Airway epithelial cell (primary cell): Measurements from ENCODE around the gene LIPH. TPM values are rescaled to one million over a fixed set of nuclear protein-coding genes. Genes with fewer than 3 reads are reported as not detected.

Experiments used
- total RNA-seq: library from RNA; depleted of rRNA; stranded (reverse); fragments of >200 nt; gene quantifications from 2 replicates; pipeline ENCODE4 v1.2.3, GENCODE V29; 2015

Gene LIPH
- 3.4 and 9.6 TPM in 2 replicates for total RNA-seq

DNA sequence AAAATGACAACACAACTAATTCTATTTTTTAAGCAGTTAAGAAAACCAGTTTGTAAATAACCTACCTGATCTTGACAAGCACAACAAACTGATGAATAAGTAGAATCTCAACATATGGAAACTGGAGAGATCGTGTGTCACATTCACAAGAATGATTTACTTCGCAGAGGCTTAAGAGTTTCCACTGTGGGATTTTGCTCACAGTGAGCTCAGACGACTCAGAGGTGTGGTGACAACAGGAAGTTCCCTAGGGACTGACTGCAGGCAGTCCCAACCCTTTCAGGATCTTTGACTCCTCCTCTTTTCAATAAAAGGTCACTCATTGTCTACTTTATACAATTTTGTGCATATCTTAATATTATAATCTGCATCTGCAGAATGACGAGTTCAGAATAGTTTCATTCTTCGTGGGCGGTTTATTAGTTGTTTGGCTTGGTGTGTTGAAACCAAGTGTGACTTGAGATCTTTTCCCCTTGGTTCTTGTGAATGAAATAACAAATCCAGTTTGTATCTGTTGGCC, at the start of gene LIPH:
Gene LIPH, minus strand, starts transcription at position 231 of the 520 bp plus-strand sequence. Its CDS starts 117 bp downstream, at position 114.

DNA sequence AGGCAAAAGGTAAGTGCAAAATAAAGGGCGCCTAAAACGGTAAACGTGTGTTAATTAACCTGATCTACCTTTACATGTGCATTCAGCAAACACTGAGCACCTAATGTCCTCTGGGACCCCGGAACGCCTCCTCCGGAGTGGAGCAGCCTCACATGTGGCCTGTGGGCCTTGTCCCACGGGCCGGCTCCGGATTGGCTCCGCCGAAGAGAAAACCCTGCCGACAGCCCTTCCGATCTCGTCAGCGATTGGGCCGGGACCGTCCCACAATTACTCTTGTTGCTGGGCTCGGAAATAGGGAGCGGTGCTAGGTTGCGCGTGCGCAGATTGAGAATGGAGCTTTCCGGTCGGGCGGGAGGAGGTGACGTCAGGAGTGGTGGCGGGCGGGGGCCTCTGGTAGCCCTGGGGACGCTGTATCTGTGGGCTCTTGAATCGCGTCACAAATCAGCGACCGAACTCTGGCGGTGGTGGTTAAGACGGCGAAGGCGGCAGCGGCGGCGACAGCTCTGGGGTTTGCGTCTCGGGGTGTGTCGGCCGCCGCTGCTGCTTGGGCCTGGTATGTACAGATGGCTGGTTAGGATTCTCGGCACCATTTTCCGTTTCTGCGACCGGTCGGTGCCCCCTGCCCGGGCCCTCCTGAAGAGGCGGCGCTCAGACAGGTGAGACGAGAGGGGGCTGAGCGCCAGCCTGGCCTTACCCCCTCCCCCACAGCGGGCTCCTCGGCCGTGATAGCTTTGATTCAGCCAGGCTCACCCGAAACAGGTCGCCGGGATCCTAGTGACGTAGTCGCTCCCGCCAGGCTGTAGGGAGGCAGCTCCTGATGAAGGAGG, 33.7 kb upstream of the LIPH start, which contains the start of gene SENP2:
Gene SENP2, plus strand, starts transcription at position 437 of the 827 bp plus-strand sequence. Its CDS starts 119 bp downstream, at position 556.

DNA sequence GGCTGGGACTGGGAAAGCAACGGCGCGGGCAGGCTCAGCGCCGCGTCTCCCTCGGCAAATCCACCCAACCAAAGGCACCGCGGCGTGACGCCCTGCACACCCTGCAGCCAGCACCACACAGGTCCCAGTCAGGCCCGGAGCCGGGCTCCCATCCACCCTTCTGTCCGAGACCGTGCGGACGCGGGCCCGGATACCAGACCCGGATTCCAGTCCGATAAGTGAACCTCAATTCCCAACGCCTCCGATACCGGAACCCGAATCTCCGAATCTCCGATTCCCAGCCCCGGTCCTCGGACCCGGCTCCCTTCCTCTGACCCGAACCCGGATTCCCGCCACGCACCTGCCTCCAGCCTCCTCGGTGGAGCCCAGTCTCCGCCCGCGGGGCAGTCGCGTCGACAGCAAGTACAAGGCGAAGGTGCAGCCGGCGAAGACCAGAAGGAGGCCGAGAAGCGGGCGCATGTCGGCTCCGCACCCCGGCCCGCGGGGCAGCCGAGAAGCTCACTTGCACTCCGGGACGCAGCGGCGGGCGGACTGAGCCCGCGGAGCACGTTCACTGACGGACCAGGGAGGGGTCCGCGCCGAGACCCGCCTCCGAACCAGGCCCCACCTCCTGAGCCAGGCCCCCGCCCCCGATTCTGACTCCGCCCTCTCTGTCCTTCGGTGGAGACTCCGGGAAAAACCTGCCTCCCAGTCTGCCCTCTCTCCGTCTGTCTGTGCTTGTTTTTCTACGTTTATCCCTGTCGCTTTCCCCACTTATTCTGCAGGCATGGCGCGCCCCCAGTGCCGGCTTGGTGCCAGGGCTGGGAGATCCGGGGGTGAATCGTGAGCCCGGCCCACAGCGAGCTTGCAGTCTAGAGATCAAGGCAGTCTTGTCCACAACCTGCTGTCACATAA, 53.6 kb downstream of the LIPH start, which contains the start of gene TMEM41A:
Gene TMEM41A, minus strand, starts transcription at position 533 of the 894 bp plus-strand sequence. Its CDS starts 74 bp downstream, at position 459.

Other genes with a start within 250 kb of the LIPH start
- gene MAP3K13, start 189.5 kb downstream of the LIPH start, total RNA-seq, result 19.0 and 21.9 TPM in 2 replicates
- gene TMEM41A, start 53.6 kb downstream of the LIPH start, total RNA-seq, result 24.0 and 31.1 TPM in 2 replicates
- 17.8 and 26.2 TPM in 2 replicates for gene SENP2, start 33.7 kb upstream of the LIPH start, total RNA-seq